ENCODE data around the gene TBC1D9B.
"Not testable (repeated sequence)": the region's sequence is repeated elsewhere in the genome, so short reads cannot be mapped to it uniquely, and the experiment has no call there.

The TBC1D9B gene

GRCh38 chr5:179883163-179883562, 24.5 kb downstream of the TBC1D9B start:
- DNase-seq: no peak

GRCh38 chr5:179882338-179882737, 25.4 kb downstream of the TBC1D9B start:
- no peak for DNase-seq

DNA sequence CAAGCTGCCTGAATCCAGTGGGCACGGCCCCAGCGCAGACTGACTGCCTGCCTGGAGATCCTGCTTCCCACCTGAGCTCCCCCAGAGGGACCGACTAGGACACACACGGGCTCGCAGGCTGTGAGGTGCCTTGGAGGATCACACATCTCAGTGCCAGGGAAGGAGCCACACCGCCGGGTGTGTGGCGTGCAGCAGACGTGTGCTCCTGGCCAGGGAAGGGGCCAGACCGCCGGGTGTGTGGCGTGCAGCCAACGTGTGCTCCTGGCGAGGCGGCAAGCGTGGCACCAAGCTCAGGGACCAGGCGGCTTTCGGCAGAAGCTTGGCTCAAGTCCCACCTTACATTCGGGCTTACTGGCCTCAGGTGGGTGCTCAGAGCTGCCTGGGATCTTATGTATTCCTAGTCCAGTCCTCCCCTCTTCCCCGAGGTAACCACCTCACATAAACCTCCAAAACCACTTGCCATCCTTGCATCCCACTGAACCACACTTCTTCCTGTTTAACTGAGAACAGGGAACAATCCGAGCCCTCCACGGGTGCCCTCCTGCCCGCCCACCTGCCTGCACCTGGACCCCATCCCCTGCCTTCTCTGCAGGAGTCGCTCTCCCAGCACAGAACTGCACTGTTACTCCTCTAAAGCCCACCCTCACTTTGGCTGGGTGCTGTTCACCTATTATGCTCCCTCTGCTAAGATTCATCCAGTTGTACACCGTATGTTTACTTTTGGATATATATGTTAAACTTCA, 26.7 kb downstream of the TBC1D9B start:
- DNase-seq: no peak

DNA sequence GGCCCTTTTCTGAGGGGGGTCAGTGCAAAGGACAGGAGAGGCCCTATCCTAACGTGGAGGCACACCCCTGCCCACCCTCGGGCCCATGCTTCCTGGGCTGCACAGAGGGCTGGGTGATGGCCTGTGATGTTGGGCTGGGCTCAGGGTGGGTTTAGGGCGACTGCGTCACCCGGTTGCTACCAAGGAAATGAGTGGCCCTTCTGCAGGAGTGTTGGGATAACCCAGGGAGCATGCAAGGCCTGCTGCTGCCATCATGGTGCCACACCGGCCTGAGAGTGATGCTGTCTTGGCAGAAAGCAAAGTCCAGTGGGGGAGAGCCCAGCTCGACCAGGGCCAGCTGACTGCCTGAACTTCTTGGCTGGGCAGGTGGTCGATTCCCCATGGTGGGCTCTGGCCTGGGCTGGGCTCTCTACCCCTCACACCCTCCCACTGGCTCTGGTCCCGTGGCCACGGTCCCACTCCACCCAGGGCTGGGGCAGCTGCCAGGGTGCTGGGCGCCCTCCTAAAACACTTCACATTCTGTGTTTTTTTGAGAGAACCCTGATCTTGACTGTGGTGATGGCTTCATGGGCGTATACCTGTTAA, 27.5 kb downstream of the TBC1D9B start:
- DNase-seq: no peak

DNA sequence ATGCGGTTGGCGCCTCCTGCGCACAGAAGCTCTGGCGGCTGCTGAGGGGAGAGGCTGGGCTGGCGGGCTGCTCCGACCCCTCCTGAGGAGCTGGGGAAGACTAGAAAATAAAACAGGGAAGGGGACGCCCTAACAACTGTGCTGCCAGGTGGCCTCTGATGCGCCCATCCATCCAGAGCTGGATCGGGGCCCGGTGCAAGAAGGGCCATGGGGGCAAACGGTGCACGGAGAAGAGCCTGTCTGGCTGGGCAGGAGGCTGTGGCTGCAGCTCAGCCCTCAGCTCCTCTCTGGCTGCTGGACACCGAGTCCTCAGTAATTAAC, 28.0 kb downstream of the TBC1D9B start:
- no peak for DNase-seq

DNA sequence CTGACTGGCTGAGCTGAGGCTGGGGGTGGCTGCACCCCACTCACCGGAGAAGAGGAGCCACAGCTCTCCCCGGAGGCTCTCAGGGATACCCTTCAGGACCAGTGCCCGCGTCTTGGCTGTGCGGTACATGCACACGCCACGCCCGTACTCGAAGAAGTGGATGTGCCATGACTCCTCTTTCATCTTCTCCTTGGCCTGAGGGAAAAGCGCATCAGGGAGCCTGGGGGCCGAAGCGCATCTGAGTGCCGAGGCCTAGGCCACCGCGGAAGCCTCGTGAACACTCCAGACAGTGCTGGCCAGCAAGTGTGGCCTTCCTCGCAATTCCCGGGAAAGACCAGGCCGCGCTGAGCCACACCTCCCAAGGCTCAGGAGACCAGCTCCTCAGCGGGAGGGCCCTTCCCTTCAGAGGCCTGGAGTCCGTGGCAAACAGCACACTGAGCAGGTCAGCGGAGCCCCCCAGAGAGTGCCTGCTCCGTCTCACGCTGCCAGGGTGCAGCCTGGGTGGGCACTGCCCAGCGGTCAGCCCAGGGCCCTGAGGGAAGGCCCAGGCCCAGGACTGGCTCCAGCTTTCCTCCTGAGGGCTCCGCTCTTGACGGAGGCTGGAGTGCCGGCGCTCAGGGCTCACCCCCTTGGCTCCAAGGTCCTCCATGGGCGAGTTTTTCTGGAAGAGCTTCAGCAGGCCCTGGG, 28.6 kb downstream of the TBC1D9B start:
- DNase-seq: no peak

GRCh38 chr5:179878222-179879002, 29.3 kb downstream of the TBC1D9B start:
- DNase-seq: no peak

- DNase-seq: no peak
Measured at GRCh38 chr5:179876610-179876952, 31.1 kb downstream of the TBC1D9B start.

GRCh38 chr5:179875741-179876609, 31.7 kb downstream of the TBC1D9B start:
- no peak for DNase-seq

DNA sequence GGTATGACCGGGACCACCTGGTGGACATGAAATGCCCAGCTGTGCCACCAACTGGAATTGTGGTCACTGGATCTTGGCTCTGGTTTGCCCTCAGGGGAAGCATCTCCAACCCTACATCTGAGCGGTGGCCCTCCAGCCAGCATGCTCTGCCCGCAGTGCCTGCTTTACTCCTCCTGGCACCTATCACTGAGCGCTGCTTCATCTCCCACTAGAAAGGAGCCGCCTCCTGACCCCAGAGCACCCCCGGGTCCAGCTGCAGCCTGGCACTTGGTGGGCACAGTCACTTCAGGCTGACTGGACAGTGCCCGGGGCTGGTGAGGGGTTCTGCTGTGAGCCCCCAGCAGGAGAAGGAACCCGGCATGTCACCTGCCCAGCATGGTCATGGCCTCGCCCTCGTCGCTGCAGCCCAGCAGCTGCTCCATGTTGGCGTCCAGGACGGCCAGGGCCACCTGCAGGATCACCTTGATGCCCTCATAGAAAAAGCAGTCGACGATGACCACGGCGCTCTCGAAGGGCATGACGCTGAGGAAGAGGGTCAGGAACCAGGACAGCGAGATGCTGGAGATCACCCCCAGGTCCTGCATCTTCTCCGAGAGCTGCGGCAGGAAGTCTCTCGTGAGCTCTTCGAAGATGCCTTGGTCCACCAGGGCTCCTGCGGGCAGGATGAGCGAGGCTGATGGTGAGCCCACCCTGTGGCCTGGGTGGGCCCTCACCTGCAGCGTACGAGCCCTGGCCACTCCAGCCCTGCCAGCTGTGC, 33.0 kb downstream of the TBC1D9B start:
- DNase-seq: no peak

DNA sequence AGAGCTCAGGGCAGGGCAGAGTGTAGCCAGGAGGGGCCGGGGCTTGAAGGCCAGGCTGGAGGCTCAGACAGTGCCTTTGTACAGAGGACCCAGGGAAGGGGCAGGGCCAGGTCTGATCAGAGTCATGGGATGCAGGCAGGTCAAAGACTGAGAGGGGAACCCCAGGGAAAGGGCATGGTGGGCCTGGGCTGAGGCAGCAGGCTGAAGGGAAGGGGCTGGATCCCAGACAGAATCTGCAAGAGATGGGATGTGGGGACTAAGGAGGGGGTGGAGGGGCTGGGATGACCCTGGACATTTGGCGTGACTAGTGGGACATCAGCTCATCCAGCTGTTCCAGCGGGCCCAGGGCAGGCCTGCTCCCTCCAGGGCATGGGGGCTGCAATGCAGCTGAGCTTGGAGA, 33.6 kb downstream of the TBC1D9B start:
- DNase-seq: no peak

- no peak for DNase-seq
Measured at GRCh38 chr5:179873588-179874110, 34.0 kb downstream of the TBC1D9B start.

- DNase-seq: no peak
Measured at GRCh38 chr5:179872828-179873575, 34.7 kb downstream of the TBC1D9B start.

GRCh38 chr5:179872055-179872827, 35.5 kb downstream of the TBC1D9B start:
- DNase-seq: no peak

- DNase-seq: not testable (repeated sequence)
Measured at GRCh38 chr5:179871533-179871932, 36.2 kb downstream of the TBC1D9B start.

GRCh38 chr5:179870952-179871351, 36.7 kb downstream of the TBC1D9B start:
- no peak for DNase-seq

DNA sequence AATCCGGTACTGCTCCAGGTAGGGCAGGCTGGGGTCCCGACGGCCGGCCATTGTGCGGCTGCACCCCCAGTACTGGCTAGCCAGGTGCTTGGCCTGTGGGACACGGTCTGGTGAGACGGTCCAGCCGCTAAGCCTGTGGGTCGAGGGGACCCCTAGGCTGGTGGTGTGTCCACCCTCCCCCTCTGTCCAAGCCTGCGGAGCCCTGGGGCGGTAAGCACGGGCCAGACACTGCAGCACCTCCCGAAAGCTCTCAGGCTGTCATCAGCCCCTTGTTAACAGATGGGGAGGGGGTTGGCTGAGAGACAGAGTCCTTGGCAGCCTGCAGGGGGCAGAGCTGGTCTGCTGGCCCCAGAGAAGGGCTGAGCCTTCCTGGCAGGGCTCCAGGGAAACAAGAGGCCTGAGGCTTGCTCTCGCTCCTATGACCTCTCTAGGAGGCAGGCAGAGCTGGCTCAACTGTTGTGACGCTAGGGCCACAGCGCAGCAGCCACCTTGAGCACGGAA, 37.2 kb downstream of the TBC1D9B start:
- DNase-seq: peak; percentile 57

DNA sequence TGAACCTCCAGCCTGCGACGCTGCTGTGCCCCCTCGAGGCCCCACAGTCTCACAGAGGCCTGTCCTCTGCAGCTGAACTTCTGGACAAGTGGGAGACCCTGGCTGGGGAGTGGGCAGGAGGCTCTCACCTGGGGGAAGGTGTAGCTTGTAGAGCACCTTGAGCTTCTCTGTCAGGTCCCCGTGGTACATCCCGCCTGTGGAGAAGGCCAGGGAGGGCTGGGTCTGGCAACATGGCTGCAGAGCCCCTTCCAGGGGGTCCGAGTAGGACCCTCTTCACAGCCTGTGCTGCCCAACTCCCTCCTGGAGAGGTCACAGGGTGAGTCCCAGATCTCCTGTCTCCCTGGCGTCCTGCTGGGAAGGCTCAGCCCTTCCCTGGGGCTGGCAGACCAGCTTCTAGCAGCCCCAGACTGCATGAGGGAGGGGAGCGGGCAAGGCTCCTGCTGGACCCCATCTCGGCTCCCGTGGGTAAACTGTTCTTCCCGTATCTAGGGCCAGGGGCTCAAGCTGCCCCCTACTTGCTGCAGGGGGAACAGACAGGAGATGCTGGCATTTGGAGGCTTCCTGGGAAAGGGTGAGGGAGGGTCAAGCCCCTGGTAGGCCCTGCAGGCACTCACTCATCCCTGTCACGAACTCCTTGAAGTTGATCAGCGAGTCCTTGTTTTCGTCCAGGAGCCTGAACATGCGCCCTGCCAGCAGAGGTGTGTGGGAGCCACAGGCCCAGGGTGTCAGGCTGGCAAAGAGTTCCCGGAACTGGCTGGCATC, 37.9 kb downstream of the TBC1D9B start:
- no peak for DNase-seq

GRCh38 chr5:179869101-179869500, 38.6 kb downstream of the TBC1D9B start:
- DNase-seq: no peak

All from SHP77 treated with DMSO at 0.1 percent for 48 hours (cell line).